MM.1S (cell line): ENCODE results near the gene KRTAP6-2.

Experiments
- DNase-seq: peaks from one replicate; pipeline ENCODE4 v3.0.0-alpha.2; 2015
- H2AFZ ChIP-seq: fragments of 300-600 bp; sonication (generic); 2 replicates; pipeline ENCODE4 v1.6.0; 2016; ENCODE audit warnings: antibody characterized with exemption, low read length
- H3F3A ChIP-seq: fragments of 300-600 bp; sonication (generic); 2 replicates; pipeline ENCODE4 v1.6.1; 2016; ENCODE audit warnings: mild to moderate bottlenecking, antibody characterized with exemption, low read length, moderate library complexity, mixed read lengths; ENCODE audit not compliant: insufficient read depth
- H3K27ac ChIP-seq: fragments of 300-600 bp; sonication (generic); 2 replicates; pipeline ENCODE4 v1.5.1; 2016; ENCODE audit warnings: mild to moderate bottlenecking, low read length
- H3K27me3 ChIP-seq: fragments of 300-600 bp; sonication (generic); replicated peaks from 2 replicates; pipeline ENCODE4 v1.6.0; 2016; ENCODE audit warnings: low read length; ENCODE audit not compliant: insufficient read depth
- H3K36me3 ChIP-seq: fragments of 300-600 bp; sonication (generic); replicated peaks from 2 replicates; pipeline ENCODE4 v1.6.1; 2016; ENCODE audit warnings: mild to moderate bottlenecking, low read length, mixed read lengths; ENCODE audit not compliant: insufficient read depth
- H3K4me1 ChIP-seq: fragments of 300-600 bp; sonication (generic); 2 replicates; pipeline ENCODE4 v1.6.1; 2016; ENCODE audit warnings: low read length, mixed read lengths
- H3K4me2 ChIP-seq: fragments of 300-600 bp; sonication (generic); 2 replicates; pipeline ENCODE4 v1.6.0; 2016; ENCODE audit warnings: low read depth, low read length
- H3K4me3 ChIP-seq: fragments of 300-600 bp; sonication (generic); 2 replicates; pipeline ENCODE4 v1.5.1; 2016; ENCODE audit warnings: low read length, mixed read lengths
- H3K79me2 ChIP-seq: fragments of 300-600 bp; sonication (generic); 2 replicates; pipeline ENCODE4 v1.6.1; 2016; ENCODE audit warnings: mixed run types, low read length, mixed read lengths
- H3K9ac ChIP-seq: fragments of 300-600 bp; sonication (generic); 2 replicates; pipeline ENCODE4 v1.6.1; 2016; ENCODE audit warnings: low read length, mixed read lengths
- H3K9me2 ChIP-seq: fragments of 300-600 bp; sonication (generic); replicated peaks from 2 replicates; pipeline ENCODE4 v1.6.1; 2016; ENCODE audit warnings: mild to moderate bottlenecking, low read length, mixed read lengths; ENCODE audit not compliant: insufficient read depth
- H3K9me3 ChIP-seq: fragments of 300-600 bp; sonication (generic); replicated peaks from 2 replicates; pipeline ENCODE4 v1.6.1; 2016; ENCODE audit warnings: mild to moderate bottlenecking, low read length, mixed read lengths; ENCODE audit not compliant: insufficient read depth
- H4K20me1 ChIP-seq: fragments of 300-600 bp; sonication (generic); 2 replicates; pipeline ENCODE4 v1.6.1; 2016; ENCODE audit warnings: mild to moderate bottlenecking, low read length, moderate library complexity, mixed read lengths; ENCODE audit not compliant: insufficient read depth
- CTCF ChIP-seq: fragments of 300-600 bp; sonication (generic); IDR thresholded peaks from 2 replicates; pipeline ENCODE4 v1.5.1; 2016; ENCODE audit warnings: antibody characterized with exemption, low read length, mixed read lengths
- EZH2 ChIP-seq: fragments of 300-600 bp; sonication (generic); optimal IDR thresholded peaks from 2 replicates; pipeline ENCODE3; 2017; ENCODE audit warnings: low read depth, mild to moderate bottlenecking, antibody characterized with exemption, low read length, mixed read lengths
- EZH2phosphoT487 ChIP-seq: fragments of 300-600 bp; sonication (generic); IDR thresholded peaks from 2 replicates; pipeline ENCODE4 v1.6.1; 2018; ENCODE audit warnings: antibody characterized with exemption, low read length

KRTAP6-2 gene

GRCh38 chr21:30592140-30592539, 6.6 kb downstream of the KRTAP6-2 start, which contains the start of gene KRTAP6-3:
KRTAP6-3 (plus strand) TSS chr21:30592440; CDS start chr21:30592446, 6 bp downstream.
- Histone ChIP-seq H3K4me3 (no peak within 1 kb of the TSS), H3K27ac (no peak within 1 kb of the TSS), H3K36me3 (no peaks in the 10 kb centered on the region), H3K79me2 (no peaks in the 10 kb centered on the region), H3K9me3 (no peaks in the 10 kb centered on the region), H3K9me2 (no peaks in the 10 kb centered on the region), H3F3A (no peaks in the 10 kb centered on the region), H3K27me3 (no peaks in the 10 kb centered on the region), H3K9ac (no peak within 1 kb of the TSS), H3K4me2 (no peak within 1 kb of the TSS), H4K20me1 (no peaks in the 10 kb centered on the region), H2AFZ (no peak within 1 kb of the TSS), H3K4me1 (no peaks in the 10 kb centered on the region)
- DNase-seq: no peak
- no peak for TF ChIP-seq CTCF
- TF ChIP-seq EZH2phosphoT487: no peak
- TF ChIP-seq EZH2: no peak

- no peak for DNase-seq
- no peak within 1 kb of the TSS for H3K4me3 ChIP-seq
Observed at GRCh38 chr21:30590297-30590696, 8.4 kb downstream of the KRTAP6-2 start, which contains the start of gene KRTAP22-2. KRTAP22-2 (minus strand) TSS chr21:30590397.

DNA sequence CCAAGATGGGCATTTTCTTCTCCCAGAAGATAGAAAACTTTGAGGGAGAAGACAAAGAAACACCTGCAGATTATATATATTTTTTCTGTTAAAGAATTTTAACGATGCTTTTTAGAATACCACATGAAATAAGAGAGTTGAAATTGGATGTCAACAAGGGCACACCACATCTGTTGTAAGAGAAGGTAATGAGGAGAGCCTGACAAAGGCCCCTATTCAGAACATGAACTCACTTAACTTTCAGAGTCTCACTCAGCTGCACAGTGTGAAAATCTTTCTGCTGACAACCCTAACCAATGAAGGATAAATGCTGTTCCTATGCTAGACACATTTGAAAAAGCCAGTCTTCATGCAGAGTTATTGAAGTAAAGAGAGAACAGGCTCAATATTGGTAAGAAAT, 15.8 kb downstream of the KRTAP6-2 start:
- Histone ChIP-seq H2AFZ (no peak overlapping the region), H3K27ac (no peak overlapping the region), H3K36me3 (no peaks in the 10 kb centered on the region), H3K9me2 (no peaks in the 10 kb centered on the region), H3K79me2 (no peaks in the 10 kb centered on the region), H3K4me1 (no peaks in the 10 kb centered on the region), H3K4me3 (no peak overlapping the region), H3K9ac (no peak overlapping the region), H4K20me1 (no peaks in the 10 kb centered on the region), H3K9me3 (no peaks in the 10 kb centered on the region), H3F3A (no peaks in the 10 kb centered on the region), H3K27me3 (no peaks in the 10 kb centered on the region), H3K4me2 (no peak overlapping the region)
- TF ChIP-seq CTCF (no peak), EZH2 (no peak), EZH2phosphoT487 (no peak)
- DNase-seq: no peak

More at GRCh38 chr21:30590297-30590696, 8.4 kb downstream of the KRTAP6-2 start, which contains the start of gene KRTAP22-2:
- Histone ChIP-seq H2AFZ (no peak within 1 kb of the TSS), H3K27ac (no peak within 1 kb of the TSS), H3K9me3 (no peaks in the 10 kb centered on the region), H3K4me1 (no peaks in the 10 kb centered on the region), H3K27me3 (no peaks in the 10 kb centered on the region), H3K36me3 (no peaks in the 10 kb centered on the region), H3K4me2 (no peak within 1 kb of the TSS), H4K20me1 (no peaks in the 10 kb centered on the region), H3K9ac (no peak within 1 kb of the TSS), H3K9me2 (no peaks in the 10 kb centered on the region), H3K79me2 (no peaks in the 10 kb centered on the region), H3F3A (no peaks in the 10 kb centered on the region)
- TF ChIP-seq EZH2phosphoT487 (no peak), EZH2 (no peak), CTCF (no peak)
